Body of pancreas (tissue), 4 donors: ENCODE data around the gene EP400. TPM values are rescaled to one million over a fixed set of nuclear protein-coding genes. Genes with fewer than 3 reads are reported as not detected.

Experiments used
- ATAC-seq: fragments of 150-250 bp; one replicate; pipeline ENCODE4 v1.9.1; 2016
- DNase-seq, 4 donors: peaks; one replicate each; pipeline ENCODE4 v3.0.0-alpha.2; 2019
- H3K27ac ChIP-seq, 4 donors: fragments of 200-600 bp; sonication (generic); 1 replicate in 3 of 4; 2 replicates in 1 of 4; pipeline versions ENCODE4 v1.5.1 to v1.6.1; 2016 to 2019; ENCODE audit warnings: mild to moderate bottlenecking in 1 of 4, mixed read lengths in 1 of 4, moderate library complexity in 1 of 4
- H3K27me3 ChIP-seq, 2 donors: fragments of 200-600 bp; sonication (generic); one replicate each; pipeline ENCODE4 v1.6.0; 2016; ENCODE audit warnings: mild to moderate bottlenecking in 1 of 2
- H3K36me3 ChIP-seq, 2 donors: fragments of 200-600 bp; sonication (generic); replicated peaks in 1 of 2; 2 replicates each; pipeline ENCODE4 v1.5.1; 2016; ENCODE audit warnings: low read depth in 2 of 2; ENCODE audit not compliant: insufficient read depth in 1 of 2
- H3K4me1 ChIP-seq: fragments of 200-600 bp; sonication (generic); one replicate; pipeline ENCODE4 v1.6.0; 2016
- H3K4me3 ChIP-seq, 2 donors: fragments of 200-600 bp; sonication (generic); 1 replicate in 1 of 2; 2 replicates in 1 of 2; pipeline ENCODE4 v1.5.1; 2016 to 2019
- H3K9me3 ChIP-seq, 3 donors: fragments of 200-600 bp; sonication (generic); 1 replicate in 2 of 3; 2 replicates in 1 of 3; pipeline ENCODE4 v1.5.1; 2016
- CTCF ChIP-seq, 7 experiments: fragments of 450-650 bp in 4 of 7; fragments of 200-600 bp in 3 of 7; sonication (generic) in 3 of 7; IDR thresholded peaks; one replicate each; pipeline ENCODE4 v1.5.1; 2016 to 2019; ENCODE audit warnings: antibody characterized with exemption in 7 of 7
- POLR2A ChIP-seq, 3 donors: fragments of 450-650 bp; IDR thresholded peaks; one replicate each; pipeline ENCODE4 v1.6.1; 2016; ENCODE audit warnings: antibody characterized with exemption in 3 of 3, mild to moderate bottlenecking in 2 of 3
- WGBS, 2 donors: methylation state at CpG; one replicate each; pipeline ENCODE4 v1.1.5; 2017; 5-methylcytosine and 5-hydroxymethylcytosine counted together
- intact Hi-C: fragments of 100-400 bp; cut with DNase I; formaldehyde crosslinking; loops from one replicate; pipeline ENCODE4 v1.15.1; 2023
- total RNA-seq, 2 donors: library from RNA; depleted of rRNA; stranded (reverse); fragments of >200 nt; gene quantifications; one replicate each; pipeline ENCODE4 v1.1.0, GENCODE V29; 2016

Gene EP400
- total RNA-seq, 2 donors from 2014 or later = 20.5 to 22.4 TPM

- Histone ChIP-seq H3K9me3 (no peaks in the 10 kb centered on the region), H3K36me3 (peaks cover 13 to 21% of the 10 kb centered on the region in 2 donors), H3K27ac (no peak overlapping the region), H3K4me1 (peaks cover under 1% of the 10 kb centered on the region), H3K27me3 (no peaks in the 10 kb centered on the region), H3K4me3 (no peak overlapping the region)
- WGBS, 2 donors = 90 to 91% methylated on average over 19 of the region's 19 CpGs
- ATAC-seq (no peak), DNase-seq (no peak)
- intact Hi-C loops = no loop called here
- TF ChIP-seq CTCF (IDR thresholded peaks at IDR 0.05) (no peak), POLR2A (IDR thresholded peaks at IDR 0.05) (no peak)
Measured at GRCh38 chr12:132006056-132006680, 56.4 kb downstream of the EP400 start.

- TF ChIP-seq POLR2A (IDR thresholded peaks at IDR 0.05) (no peak), CTCF (IDR thresholded peaks at IDR 0.05) (no peak)
- WGBS, 2 donors = 54 to 59% methylated on average over 6 of the region's 6 CpGs
- no peak overlapping the region for H3K4me3 ChIP-seq
- intact Hi-C loops = no loop called here
- no peak overlapping the region for H3K27ac ChIP-seq
- H3K36me3 ChIP-seq = peaks cover 13 to 28% of the 10 kb centered on the region in 2 donors
- no peaks in the 10 kb centered on the region for H3K4me1 ChIP-seq
- ATAC-seq = no peak
- H3K27me3 ChIP-seq = no peaks in the 10 kb centered on the region
- DNase-seq = no peak
- no peaks in the 10 kb centered on the region for H3K9me3 ChIP-seq
Measured at GRCh38 chr12:132007041-132007440, 57.3 kb downstream of the EP400 start.

- Histone ChIP-seq H3K27me3 (no peaks in the 10 kb centered on the region), H3K4me1 (no peaks in the 10 kb centered on the region), H3K4me3 (no peak overlapping the region), H3K9me3 (no peaks in the 10 kb centered on the region), H3K36me3 (peaks cover 21 to 44% of the 10 kb centered on the region in 2 donors), H3K27ac (no peak overlapping the region)
- ATAC-seq = no peak
- DNase-seq = no peak
- WGBS, 2 donors = 95 to 97% methylated on average over 5 of the region's 5 CpGs
- intact Hi-C loops = no loop called here
- TF ChIP-seq CTCF (IDR thresholded peaks at IDR 0.05) (no peak), POLR2A (IDR thresholded peaks at IDR 0.05) (no peak)
Measured at GRCh38 chr12:132009336-132009859, 59.7 kb downstream of the EP400 start.

- Histone ChIP-seq H3K36me3 (peaks cover 9 to 48% of the 10 kb centered on the region in 2 donors), H3K9me3 (no peaks in the 10 kb centered on the region), H3K27ac (no peak overlapping the region), H3K4me1 (no peaks in the 10 kb centered on the region), H3K27me3 (no peaks in the 10 kb centered on the region), H3K4me3 (no peak overlapping the region)
- DNase-seq (no peak), ATAC-seq (no peak)
- no peak for TF ChIP-seq POLR2A (IDR thresholded peaks at IDR 0.05)
- no peak for TF ChIP-seq CTCF (IDR thresholded peaks at IDR 0.05)
- 83 to 89% methylated on average over 20 of the region's 20 CpGs for WGBS, 2 donors
- intact Hi-C loops = no loop called here
Measured at GRCh38 chr12:132012919-132013568, 63.3 kb downstream of the EP400 start.
